ENCODE measurements around the gene PTPRM.

PTPRM gene

DNA sequence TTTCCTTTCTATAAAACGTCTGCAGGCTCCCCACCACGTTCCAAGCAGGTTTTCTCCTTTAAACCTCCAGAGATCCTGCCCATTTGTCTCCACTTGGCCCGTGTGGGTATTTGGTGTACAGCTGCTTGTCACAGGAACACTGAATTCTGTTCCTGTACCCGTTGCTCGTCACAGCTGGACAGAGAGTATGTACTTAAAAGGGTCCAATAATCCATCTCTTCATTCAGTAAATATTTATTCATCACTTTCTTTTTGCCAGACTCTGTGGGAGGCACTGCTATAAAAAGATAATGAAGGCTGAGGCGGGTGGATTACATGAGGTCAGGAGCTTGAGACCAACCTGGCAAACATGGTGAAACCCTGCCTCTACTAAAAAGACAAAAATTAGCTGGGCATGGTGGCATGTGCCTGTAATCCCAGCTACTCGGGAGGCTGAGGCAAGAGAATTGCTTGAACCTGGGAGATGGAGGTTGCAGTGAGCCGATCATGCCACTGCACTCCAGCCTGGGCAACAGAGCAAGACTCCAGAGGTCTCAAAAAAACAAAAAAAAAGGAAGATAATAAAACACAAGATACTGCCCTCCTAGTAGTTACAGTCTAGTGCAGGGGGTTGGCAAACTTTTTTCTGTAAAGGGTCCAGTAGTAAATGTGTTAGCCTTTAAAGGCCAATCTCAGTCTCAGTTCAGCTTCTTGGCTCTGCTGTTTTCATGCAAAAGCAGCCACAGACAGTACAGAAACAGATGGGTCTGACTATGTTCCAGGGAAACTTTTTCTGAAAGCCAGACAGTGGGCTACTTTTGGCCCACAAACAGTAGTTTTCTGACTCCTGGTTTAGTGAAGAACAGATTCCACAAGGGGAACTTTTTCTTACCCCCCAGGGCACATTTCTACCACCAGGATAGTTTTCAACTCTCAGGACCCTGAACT is 732.2 kb downstream of the PTPRM start:
- no peak for DNase-seq

- no peak for DNase-seq
Measured at GRCh38 chr18:8300751-8301410, 733.8 kb downstream of the PTPRM start.

DNA sequence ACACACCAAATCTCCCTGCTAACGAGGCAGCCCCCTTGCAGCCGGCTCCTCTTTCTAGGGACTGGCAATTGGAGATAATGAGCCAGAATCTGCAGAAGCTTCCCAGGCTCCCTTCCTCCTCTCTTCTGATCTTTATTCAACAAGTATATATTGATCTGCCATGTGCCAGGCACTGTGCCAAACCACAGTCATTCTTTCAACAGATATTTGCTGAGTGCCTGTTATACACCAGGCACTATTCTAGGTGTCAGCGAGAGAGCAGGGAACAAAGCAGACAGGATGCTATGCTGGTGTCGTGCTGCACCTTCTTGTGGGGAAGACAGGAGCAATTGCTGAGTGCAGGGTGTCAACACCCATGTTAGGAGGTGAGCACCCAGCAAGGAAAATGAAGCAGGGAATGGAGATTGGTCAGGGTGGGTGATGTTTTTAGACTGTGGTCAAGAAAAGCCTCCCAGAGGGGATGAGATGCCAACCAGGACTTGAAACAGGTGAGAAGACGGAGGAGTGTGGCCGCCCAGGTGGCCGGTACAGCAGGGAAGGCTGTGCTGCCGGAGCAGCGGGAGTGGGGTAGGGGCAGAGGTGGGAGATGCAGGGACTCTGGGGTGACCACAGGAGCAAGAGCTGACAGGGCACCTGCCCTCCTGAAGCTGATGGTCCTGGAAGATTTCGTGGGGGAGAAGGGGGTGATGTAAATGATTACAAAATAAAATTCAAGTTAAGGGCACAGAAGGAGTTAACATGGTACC is 734.5 kb downstream of the PTPRM start:
- DNase-seq: no peak

- no peak for DNase-seq
Measured at GRCh38 chr18:8303151-8303755, 736.1 kb downstream of the PTPRM start.

GRCh38 chr18:8307960-8308359 is 740.8 kb downstream of the PTPRM start:
- no peak for DNase-seq

DNA sequence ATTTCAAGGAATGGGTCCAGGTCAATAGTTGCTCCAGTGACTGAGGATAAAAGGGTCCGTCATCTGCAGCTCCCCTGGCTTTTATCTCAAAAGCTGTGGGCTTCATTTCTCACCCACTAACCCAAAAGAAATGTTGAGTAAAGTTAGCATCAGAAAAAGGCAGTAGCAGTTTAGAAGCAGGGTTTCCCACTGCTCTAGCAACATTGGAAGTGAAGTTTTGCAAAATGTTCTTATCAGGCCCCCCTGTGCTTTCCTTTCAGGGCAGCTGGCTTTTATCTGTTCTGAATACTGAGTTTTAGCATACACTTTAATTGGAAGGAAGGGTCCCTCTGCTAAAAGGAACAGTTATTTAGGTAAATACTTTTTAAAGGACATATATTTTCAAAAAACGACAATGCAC is 745.9 kb downstream of the PTPRM start:
- no peak for DNase-seq

DNA sequence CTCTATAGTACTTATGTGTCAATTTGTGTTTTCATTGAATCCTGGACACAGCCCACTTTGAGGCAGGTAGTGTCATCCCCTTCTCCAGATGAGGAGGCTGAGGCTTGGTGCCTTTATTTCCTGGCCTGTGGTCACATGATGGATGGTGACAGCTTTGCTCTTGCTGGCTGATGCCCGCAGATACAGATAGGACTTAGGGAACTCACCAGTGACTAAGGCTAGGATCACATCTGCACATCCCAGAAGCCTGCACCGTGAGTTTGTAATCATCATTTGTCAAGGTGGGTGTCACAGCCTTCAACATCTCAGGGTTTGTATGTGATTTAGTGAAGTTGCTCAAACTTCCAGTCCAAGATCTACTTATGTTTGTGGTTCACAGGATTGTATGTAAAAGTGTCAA is 747.0 kb downstream of the PTPRM start:
- DNase-seq: no peak

DNA sequence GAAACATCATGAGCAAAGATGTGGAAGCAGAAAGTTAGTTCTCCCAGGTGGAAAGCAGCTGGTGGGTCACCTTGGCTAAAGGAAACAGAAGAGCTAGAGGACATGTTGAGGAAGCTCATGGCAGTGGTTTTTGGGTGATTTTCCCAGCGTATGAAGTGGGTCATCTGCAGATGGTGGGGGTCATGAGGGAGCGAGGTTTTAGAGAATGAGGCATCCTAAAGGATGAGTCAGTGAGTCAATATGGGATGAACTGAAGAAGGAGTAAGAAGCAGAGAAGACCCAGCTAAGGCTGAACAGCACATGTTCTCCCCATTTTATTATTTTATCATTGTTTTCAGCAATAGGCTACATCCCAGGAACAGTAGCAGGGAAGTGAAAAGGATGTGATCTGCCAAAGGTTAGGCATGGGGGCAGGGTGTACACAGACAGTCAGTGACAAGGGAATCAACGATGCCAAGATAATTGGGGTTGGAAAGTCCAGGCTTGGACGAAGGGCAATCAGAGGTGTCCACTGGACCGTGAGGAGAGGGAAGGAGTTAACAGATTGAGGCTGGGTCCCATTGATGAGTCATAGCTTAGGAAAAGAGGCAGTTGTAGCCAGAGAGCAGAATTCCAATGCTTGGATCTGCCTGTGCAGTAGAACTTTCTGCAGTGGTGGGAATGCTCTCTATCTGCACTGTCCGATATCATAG is 752.8 kb downstream of the PTPRM start:
- DNase-seq: no peak

DNA sequence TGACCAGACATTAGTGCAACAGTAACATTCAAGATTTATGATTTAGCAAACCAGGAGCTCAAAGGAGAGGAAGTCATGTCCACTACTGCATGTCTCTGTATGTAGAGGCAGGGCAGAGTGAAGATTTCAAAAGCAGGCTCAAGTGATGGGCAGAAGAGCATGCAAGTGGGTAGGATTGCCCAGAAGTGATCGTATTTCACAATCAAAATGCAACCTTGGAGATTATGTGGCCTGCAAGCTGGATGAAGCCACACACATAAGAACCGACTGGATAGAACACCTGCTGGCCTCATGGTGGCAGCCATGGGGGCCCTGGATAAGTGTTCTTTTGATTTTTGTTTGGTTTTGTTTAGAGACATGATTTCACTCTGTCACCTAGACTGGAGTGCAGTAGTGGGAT is 755.4 kb downstream of the PTPRM start:
- no peak for DNase-seq

GRCh38 chr18:8324343-8325065 is 757.4 kb downstream of the PTPRM start:
- no peak for DNase-seq

- no peak for DNase-seq
Measured at GRCh38 chr18:8326763-8327394, 759.8 kb downstream of the PTPRM start.

- DNase-seq: no peak
Measured at GRCh38 chr18:8328126-8328525, 761.0 kb downstream of the PTPRM start.

GRCh38 chr18:8329186-8329771 is 762.2 kb downstream of the PTPRM start:
- no peak for DNase-seq

GRCh38 chr18:8330575-8330974 is 763.5 kb downstream of the PTPRM start:
- DNase-seq: no peak

DNA sequence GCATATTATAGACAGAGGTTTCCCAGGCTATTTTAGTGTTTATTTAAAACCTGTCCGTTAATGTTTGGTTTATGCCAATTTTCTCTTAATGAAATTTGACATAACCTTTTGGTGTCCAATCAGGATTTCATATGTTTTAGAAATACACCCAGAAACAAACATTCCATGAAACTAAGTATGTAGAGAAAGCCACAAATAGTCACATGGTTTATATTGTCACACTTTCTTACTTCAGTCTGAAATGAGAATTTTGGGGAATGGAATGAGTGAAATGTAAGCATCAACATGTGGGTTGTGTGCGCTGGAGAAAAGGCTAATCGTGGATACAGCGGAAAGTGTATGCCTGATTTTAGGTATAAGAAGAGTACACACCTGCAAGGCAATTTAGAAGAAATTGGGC is 765.2 kb downstream of the PTPRM start:
- no peak for DNase-seq

DNA sequence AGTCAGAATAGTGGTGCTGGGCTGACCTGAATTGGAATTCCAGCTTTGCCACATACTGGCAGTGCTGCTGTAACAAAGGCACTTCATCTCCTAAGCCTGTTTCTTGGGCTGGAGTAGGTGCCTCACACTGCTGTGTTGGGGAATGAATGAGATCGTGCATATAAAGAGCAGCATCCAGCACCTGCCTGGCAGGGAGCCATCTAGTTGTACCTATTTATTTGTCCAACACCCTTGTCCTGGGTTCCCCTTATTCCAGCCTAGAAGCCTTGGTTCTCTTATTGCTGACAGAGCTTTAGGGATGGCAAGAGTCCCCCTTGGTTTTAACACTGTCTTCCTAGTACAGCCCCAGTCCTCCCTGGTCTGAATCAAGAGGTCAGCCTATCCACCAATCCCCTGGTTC is 766.8 kb downstream of the PTPRM start:
- DNase-seq: no peak

DNA sequence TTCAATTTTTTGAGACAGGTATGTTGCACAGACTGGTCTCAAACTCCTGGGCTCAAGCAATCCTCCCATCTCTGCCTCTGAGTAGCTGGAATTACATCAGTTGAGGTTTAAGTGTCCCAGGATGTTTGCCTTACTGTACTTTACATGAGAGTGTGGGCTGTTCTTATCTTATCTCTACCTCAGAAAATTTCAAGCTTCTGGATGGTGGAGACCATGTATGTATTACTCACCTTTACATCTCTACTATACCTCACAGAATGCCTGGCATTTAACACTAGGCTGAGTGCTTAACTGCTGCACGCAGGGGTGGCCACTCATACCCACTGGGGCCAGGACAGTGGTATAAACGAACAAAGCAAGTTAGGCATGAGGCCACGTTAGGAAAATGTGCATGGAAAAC is 770.1 kb downstream of the PTPRM start:
- DNase-seq: no peak

- no peak for DNase-seq
Measured at GRCh38 chr18:8339210-8339609, 772.1 kb downstream of the PTPRM start.

GRCh38 chr18:8339952-8340351 is 772.8 kb downstream of the PTPRM start:
- no peak for DNase-seq

DNA sequence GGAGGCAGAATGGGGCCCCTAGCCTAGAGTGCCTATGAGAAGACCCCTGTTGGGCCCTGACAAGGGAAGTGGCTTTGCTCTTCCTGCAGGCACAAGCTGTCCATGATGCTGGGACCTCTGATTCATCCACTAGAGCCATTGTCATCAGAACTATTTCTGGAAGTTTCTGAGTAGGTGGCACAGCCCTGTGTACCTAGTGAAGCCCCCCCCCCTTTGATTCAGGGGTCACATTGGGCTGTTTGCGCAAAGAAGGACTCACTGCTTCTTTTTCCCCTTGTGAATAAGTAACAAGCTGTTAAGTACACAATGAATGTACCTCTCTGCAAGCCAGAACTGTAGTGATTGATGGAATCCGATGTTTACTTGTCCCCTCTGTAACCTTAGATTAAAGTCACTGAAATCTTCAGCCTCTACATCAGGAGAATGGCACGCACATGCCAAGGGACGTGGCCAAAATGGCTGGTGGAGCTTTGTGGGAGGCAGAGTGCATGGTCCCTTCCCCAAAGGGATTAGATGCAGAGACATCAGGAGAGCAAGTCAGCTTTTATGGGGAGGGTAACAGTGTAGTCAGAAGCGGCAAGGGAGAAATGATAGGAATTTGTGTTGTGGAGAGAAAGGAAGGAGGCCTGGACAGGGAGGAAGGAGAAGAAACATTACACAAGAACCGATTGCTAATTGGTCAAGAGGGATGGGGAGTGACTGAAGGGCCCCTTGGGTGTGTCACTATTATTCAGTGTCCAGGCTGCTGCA is 774.5 kb downstream of the PTPRM start:
- no peak for DNase-seq

Data from inflammatory macrophage treated with lipopolysaccharide for 1 hour (primary cell).